ENCODE results near the gene PRPSAP1.
"Not testable (repeated sequence)": the region's sequence is repeated elsewhere in the genome, so short reads cannot be mapped to it uniquely, and the experiment has no call there.

PRPSAP1 gene

GRCh38 chr17:76369379-76369778 is 15.7 kb upstream of the PRPSAP1 start:
- no peaks in the 10 kb centered on the region for H3K9me3 ChIP-seq (ENCODE audit: control insufficient read depth, insufficient read depth, low read length)
- H3K36me3 ChIP-seq (ENCODE audit: control insufficient read depth, insufficient read depth, low read length): no peaks in the 10 kb centered on the region
- H3K27me3 ChIP-seq (ENCODE audit: control insufficient read depth, insufficient read depth, low read length): no peaks in the 10 kb centered on the region
- H3K9ac ChIP-seq (ENCODE audit: low read depth, low read length): no peak overlapping the region
- no peaks in the 10 kb centered on the region; the same call in 1 of the 2 replicates for H3K4me1 ChIP-seq (ENCODE audit: control insufficient read depth, insufficient read depth, low read length)
- no peak overlapping the region for H3K27ac ChIP-seq (ENCODE audit: low read depth, low read length)
- no peak overlapping the region for H3K4me3 ChIP-seq (ENCODE audit: low read depth, low read length)

GRCh38 chr17:76368545-76368944 is 14.8 kb upstream of the PRPSAP1 start:
- Histone ChIP-seq H3K27ac (ENCODE audit: low read depth, low read length) (no peak overlapping the region), H3K9me3 (ENCODE audit: control insufficient read depth, insufficient read depth, low read length) (no peaks in the 10 kb centered on the region), H3K4me1 (ENCODE audit: control insufficient read depth, insufficient read depth, low read length) (no peaks in the 10 kb centered on the region; the same call in 1 of the 2 replicates), H3K9ac (ENCODE audit: low read depth, low read length) (no peak overlapping the region), H3K36me3 (ENCODE audit: control insufficient read depth, insufficient read depth, low read length) (no peaks in the 10 kb centered on the region), H3K4me3 (ENCODE audit: low read depth, low read length) (no peak overlapping the region), H3K27me3 (ENCODE audit: control insufficient read depth, insufficient read depth, low read length) (no peaks in the 10 kb centered on the region)

GRCh38 chr17:76367642-76368041 is 13.9 kb upstream of the PRPSAP1 start:
- no peaks in the 10 kb centered on the region for H3K9me3 ChIP-seq (ENCODE audit: control insufficient read depth, insufficient read depth, low read length)
- no peaks in the 10 kb centered on the region; the same call in 1 of the 2 replicates for H3K4me1 ChIP-seq (ENCODE audit: control insufficient read depth, insufficient read depth, low read length)
- no peak overlapping the region for H3K4me3 ChIP-seq (ENCODE audit: low read depth, low read length)
- H3K27me3 ChIP-seq (ENCODE audit: control insufficient read depth, insufficient read depth, low read length): no peaks in the 10 kb centered on the region
- no peak overlapping the region for H3K27ac ChIP-seq (ENCODE audit: low read depth, low read length)
- H3K36me3 ChIP-seq (ENCODE audit: control insufficient read depth, insufficient read depth, low read length): no peaks in the 10 kb centered on the region
- H3K9ac ChIP-seq (ENCODE audit: low read depth, low read length): no peak overlapping the region

- H3K9ac ChIP-seq (ENCODE audit: low read depth, low read length): no peak overlapping the region
- no peaks in the 10 kb centered on the region; the same call in 1 of the 2 replicates for H3K4me1 ChIP-seq (ENCODE audit: control insufficient read depth, insufficient read depth, low read length)
- no peak overlapping the region for H3K27ac ChIP-seq (ENCODE audit: low read depth, low read length)
- no peaks in the 10 kb centered on the region for H3K9me3 ChIP-seq (ENCODE audit: control insufficient read depth, insufficient read depth, low read length)
- H3K4me3 ChIP-seq (ENCODE audit: low read depth, low read length): no peak overlapping the region
- H3K27me3 ChIP-seq (ENCODE audit: control insufficient read depth, insufficient read depth, low read length): no peaks in the 10 kb centered on the region
- no peaks in the 10 kb centered on the region for H3K36me3 ChIP-seq (ENCODE audit: control insufficient read depth, insufficient read depth, low read length)
Measured at GRCh38 chr17:76366247-76366646, 12.5 kb upstream of the PRPSAP1 start.

- no peaks in the 10 kb centered on the region for H3K27me3 ChIP-seq (ENCODE audit: control insufficient read depth, insufficient read depth, low read length)
- no peaks in the 10 kb centered on the region for H3K9me3 ChIP-seq (ENCODE audit: control insufficient read depth, insufficient read depth, low read length)
- no peak overlapping the region for H3K27ac ChIP-seq (ENCODE audit: low read depth, low read length)
- no peaks in the 10 kb centered on the region; the same call in 1 of the 2 replicates for H3K4me1 ChIP-seq (ENCODE audit: control insufficient read depth, insufficient read depth, low read length)
- H3K9ac ChIP-seq (ENCODE audit: low read depth, low read length): no peak overlapping the region
- H3K36me3 ChIP-seq (ENCODE audit: control insufficient read depth, insufficient read depth, low read length): no peaks in the 10 kb centered on the region
- H3K4me3 ChIP-seq (ENCODE audit: low read depth, low read length): no peak overlapping the region
Measured at GRCh38 chr17:76365256-76365903, 11.7 kb upstream of the PRPSAP1 start.

DNA sequence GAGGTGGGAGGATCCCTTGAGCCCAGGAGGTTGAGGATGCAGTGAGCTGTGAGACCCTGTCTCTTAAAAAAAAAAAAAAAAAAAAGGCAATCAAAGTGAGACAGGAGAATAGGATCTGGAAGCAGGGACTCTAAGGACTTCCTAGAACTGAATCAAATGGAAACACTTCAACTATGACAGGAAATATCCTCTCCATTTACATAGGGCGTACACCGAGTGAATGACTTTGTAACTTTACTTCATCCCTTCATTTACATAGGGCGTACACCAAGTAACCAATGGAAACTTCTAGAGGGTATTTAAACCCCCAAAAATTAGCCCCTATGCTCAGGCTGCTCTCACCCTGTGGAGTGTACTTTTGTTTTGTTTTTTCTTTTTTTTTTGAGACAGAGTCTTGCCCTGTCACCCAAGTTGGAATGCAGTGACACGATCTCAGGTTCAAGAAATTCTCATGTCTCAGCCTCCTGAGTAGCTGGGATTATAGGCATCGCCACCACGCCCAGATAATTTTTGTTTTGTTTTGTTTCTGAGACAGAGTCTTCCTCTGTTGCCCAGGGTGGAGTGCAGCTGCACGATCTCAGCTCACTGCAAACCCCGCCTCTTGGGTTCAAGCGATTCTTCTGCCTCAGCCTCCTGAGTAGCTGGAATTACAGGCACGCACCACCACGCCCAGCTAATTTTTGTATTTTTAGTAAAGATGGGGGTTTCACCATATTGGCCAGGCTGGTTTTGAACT is 9.6 kb upstream of the PRPSAP1 start:
- H3K27ac ChIP-seq (ENCODE audit: low read depth, low read length): no peak overlapping the region
- no peak overlapping the region for H3K9ac ChIP-seq (ENCODE audit: low read depth, low read length)
- H3K36me3 ChIP-seq (ENCODE audit: control insufficient read depth, insufficient read depth, low read length): no peaks in the 10 kb centered on the region
- no peaks in the 10 kb centered on the region for H3K9me3 ChIP-seq (ENCODE audit: control insufficient read depth, insufficient read depth, low read length)
- no peaks in the 10 kb centered on the region for H3K27me3 ChIP-seq (ENCODE audit: control insufficient read depth, insufficient read depth, low read length)
- H3K4me3 ChIP-seq (ENCODE audit: low read depth, low read length): no peak overlapping the region
- H3K4me1 ChIP-seq (ENCODE audit: control insufficient read depth, insufficient read depth, low read length): no peaks in the 10 kb centered on the region; the same call in 1 of the 2 replicates

GRCh38 chr17:76360461-76360860 is 6.7 kb upstream of the PRPSAP1 start:
- Histone ChIP-seq H3K27me3 (ENCODE audit: control insufficient read depth, insufficient read depth, low read length) (no peaks in the 10 kb centered on the region), H3K4me1 (ENCODE audit: control insufficient read depth, insufficient read depth, low read length) (no peaks in the 10 kb centered on the region), H3K36me3 (ENCODE audit: control insufficient read depth, insufficient read depth, low read length) (no peaks in the 10 kb centered on the region), H3K9ac (ENCODE audit: low read depth, low read length) (no peak overlapping the region), H3K27ac (ENCODE audit: low read depth, low read length) (no peak overlapping the region), H3K4me3 (ENCODE audit: low read depth, low read length) (no peak overlapping the region), H3K9me3 (ENCODE audit: control insufficient read depth, insufficient read depth, low read length) (no peaks in the 10 kb centered on the region)

DNA sequence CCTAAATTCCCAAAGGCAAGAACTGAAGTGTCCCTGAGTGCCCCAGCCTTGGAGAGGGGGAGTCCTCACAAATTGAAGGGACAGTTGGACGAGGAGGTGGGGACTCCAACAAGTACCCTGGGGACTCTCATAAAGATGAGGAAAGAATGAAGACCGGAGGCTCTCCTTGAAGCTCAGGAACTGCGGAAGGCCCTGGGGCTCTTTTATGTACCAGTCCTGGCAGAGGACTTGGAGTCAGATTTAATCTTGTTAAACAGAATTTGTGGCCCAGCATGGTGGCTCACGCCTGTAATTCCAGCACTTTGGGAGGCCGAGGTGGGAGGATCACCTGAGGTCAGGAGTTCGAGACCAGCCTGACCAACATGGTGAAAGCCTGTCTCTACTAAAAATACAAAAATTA is 6.1 kb upstream of the PRPSAP1 start:
- H3K9me3 ChIP-seq (ENCODE audit: control insufficient read depth, insufficient read depth, low read length); H3K36me3 ChIP-seq (ENCODE audit: control insufficient read depth, insufficient read depth, low read length); H3K4me1 ChIP-seq (ENCODE audit: control insufficient read depth, insufficient read depth, low read length); H3K9ac ChIP-seq (ENCODE audit: low read depth, low read length); H3K27ac ChIP-seq (ENCODE audit: low read depth, low read length); H3K4me3 ChIP-seq (ENCODE audit: low read depth, low read length); H3K27me3 ChIP-seq (ENCODE audit: control insufficient read depth, insufficient read depth, low read length): not testable (repeated sequence)

GRCh38 chr17:76359375-76359774 is 5.7 kb upstream of the PRPSAP1 start:
- Histone ChIP-seq H3K4me1 (ENCODE audit: control insufficient read depth, insufficient read depth, low read length) (0 out of 2 replicates have a peak, but pooled peaks cover 3% of the 10 kb centered on the region), H3K36me3 (ENCODE audit: control insufficient read depth, insufficient read depth, low read length) (no peaks in the 10 kb centered on the region), H3K27me3 (ENCODE audit: control insufficient read depth, insufficient read depth, low read length) (no peaks in the 10 kb centered on the region), H3K9me3 (ENCODE audit: control insufficient read depth, insufficient read depth, low read length) (no peaks in the 10 kb centered on the region), H3K4me3 (ENCODE audit: low read depth, low read length) (no peak overlapping the region), H3K27ac (ENCODE audit: low read depth, low read length) (no peak overlapping the region), H3K9ac (ENCODE audit: low read depth, low read length) (no peak overlapping the region)

GRCh38 chr17:76357597-76358158 is 4.0 kb upstream of the PRPSAP1 start:
- Histone ChIP-seq H3K4me3 (ENCODE audit: low read depth, low read length) (no peak overlapping the region), H3K9me3 (ENCODE audit: control insufficient read depth, insufficient read depth, low read length) (no peaks in the 10 kb centered on the region), H3K27me3 (ENCODE audit: control insufficient read depth, insufficient read depth, low read length) (no peaks in the 10 kb centered on the region), H3K4me1 (ENCODE audit: control insufficient read depth, insufficient read depth, low read length) (0 out of 2 replicates have a peak, but pooled peaks cover 3% of the 10 kb centered on the region), H3K27ac (ENCODE audit: low read depth, low read length) (no peak overlapping the region), H3K9ac (ENCODE audit: low read depth, low read length) (no peak overlapping the region), H3K36me3 (ENCODE audit: control insufficient read depth, insufficient read depth, low read length) (no peaks in the 10 kb centered on the region)

GRCh38 chr17:76356803-76357456 is 3.2 kb upstream of the PRPSAP1 start:
- no peaks in the 10 kb centered on the region for H3K9me3 ChIP-seq (ENCODE audit: control insufficient read depth, insufficient read depth, low read length)
- H3K36me3 ChIP-seq (ENCODE audit: control insufficient read depth, insufficient read depth, low read length): no peaks in the 10 kb centered on the region
- H3K9ac ChIP-seq (ENCODE audit: low read depth, low read length): no peak overlapping the region
- 0 out of 2 replicates have a peak, but pooled peaks cover 3% of the 10 kb centered on the region for H3K4me1 ChIP-seq (ENCODE audit: control insufficient read depth, insufficient read depth, low read length)
- H3K27ac ChIP-seq (ENCODE audit: low read depth, low read length): no peak overlapping the region
- H3K27me3 ChIP-seq (ENCODE audit: control insufficient read depth, insufficient read depth, low read length): no peaks in the 10 kb centered on the region
- no peak overlapping the region for H3K4me3 ChIP-seq (ENCODE audit: low read depth, low read length)

Measured in HUES48 (cell line).